Measurements from ENCODE around the gene MBNL1.
A peak's percentile ranks its signal among the peaks of the same experiment; 100 is the strongest.

Gene MBNL1

GRCh38 chr3:152268555-152269055 is at the start of gene MBNL1:
Gene MBNL1 (plus strand): TSS chr3:152268929. CDS start chr3:152300194, 31,265 bp downstream.
- peak; percentile 49 to 68 for DNase-seq

GRCh38 chr3:152219216-152219615 is 49.5 kb upstream of the MBNL1 start:
- no peak for DNase-seq

GRCh38 chr3:152219769-152220255 is 48.9 kb upstream of the MBNL1 start:
- DNase-seq = no peak

- no peak for DNase-seq
Measured at GRCh38 chr3:152222327-152222726, 46.4 kb upstream of the MBNL1 start.

GRCh38 chr3:152225201-152225600 is 43.5 kb upstream of the MBNL1 start:
- DNase-seq = no peak

GRCh38 chr3:152226176-152226575 is 42.6 kb upstream of the MBNL1 start:
- DNase-seq = no peak

GRCh38 chr3:152227027-152227426 is 41.7 kb upstream of the MBNL1 start:
- no peak for DNase-seq

- no peak for DNase-seq
Measured at GRCh38 chr3:152229692-152230091, 39.0 kb upstream of the MBNL1 start.

- no peak for DNase-seq
Measured at GRCh38 chr3:152230370-152230769, 38.4 kb upstream of the MBNL1 start.

- no peak for DNase-seq
Measured at GRCh38 chr3:152232001-152232400, 36.7 kb upstream of the MBNL1 start.

- no peak for DNase-seq
Measured at GRCh38 chr3:152232679-152233078, 36.0 kb upstream of the MBNL1 start.

GRCh38 chr3:152234657-152235375 is 33.9 kb upstream of the MBNL1 start:
- DNase-seq = no peak

- DNase-seq = no peak
Measured at GRCh38 chr3:152235709-152236298, 32.9 kb upstream of the MBNL1 start.

- DNase-seq = no peak
Measured at GRCh38 chr3:152236716-152237115, 32.0 kb upstream of the MBNL1 start.

- DNase-seq = no peak
Measured at GRCh38 chr3:152241142-152242017, 27.3 kb upstream of the MBNL1 start.

GRCh38 chr3:152243301-152243711 is 25.4 kb upstream of the MBNL1 start:
- no peak for DNase-seq

- DNase-seq = no peak
Measured at GRCh38 chr3:152243721-152244516, 24.8 kb upstream of the MBNL1 start.

- DNase-seq = no peak
Measured at GRCh38 chr3:152244517-152244888, 24.2 kb upstream of the MBNL1 start.

- DNase-seq = no peak
Measured at GRCh38 chr3:152245498-152246170, 23.1 kb upstream of the MBNL1 start.

GRCh38 chr3:152251916-152252315 is 16.8 kb upstream of the MBNL1 start:
- DNase-seq = no peak

GRCh38 chr3:152252755-152253154 is 16.0 kb upstream of the MBNL1 start:
- DNase-seq = no peak

GRCh38 chr3:152253514-152253913 is 15.2 kb upstream of the MBNL1 start:
- no peak for DNase-seq

Measured in NCI-H187 (cell line).